Activated CD4-positive, alpha-beta T cell treated with anti-CD3 and anti-CD28 coated beads for 24 hours (primary cell): ENCODE data around the gene FLACC1.
"Not testable (repeated sequence)": the region's sequence is repeated elsewhere in the genome, so short reads cannot be mapped to it uniquely, and the experiment has no call there.

Experiments
- DNase-seq, 2 donors: peaks; one replicate each; pipeline ENCODE4 v3.0.0-alpha.2; 2020; ENCODE audit warnings: low read depth in 2 of 2

Gene FLACC1, protein sequence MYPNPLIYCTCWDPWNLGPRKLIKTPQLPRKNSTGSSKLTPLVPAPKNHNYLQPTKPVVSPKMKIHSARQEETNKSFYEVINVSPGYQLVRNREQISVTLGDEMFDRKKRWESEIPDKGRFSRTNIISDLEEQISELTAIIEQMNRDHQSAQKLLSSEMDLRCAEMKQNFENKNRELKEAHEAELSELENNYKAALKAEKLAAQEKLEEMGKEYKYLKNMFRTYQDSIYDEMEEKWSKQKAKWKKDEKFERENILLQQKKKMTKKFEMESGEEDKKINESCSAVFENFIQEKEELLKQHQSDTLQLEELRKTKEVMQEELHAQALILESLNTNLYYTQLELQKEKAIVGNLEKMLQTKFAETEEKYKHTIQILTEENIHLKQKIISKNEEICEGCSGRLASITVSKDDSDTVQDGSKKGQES

DNA sequence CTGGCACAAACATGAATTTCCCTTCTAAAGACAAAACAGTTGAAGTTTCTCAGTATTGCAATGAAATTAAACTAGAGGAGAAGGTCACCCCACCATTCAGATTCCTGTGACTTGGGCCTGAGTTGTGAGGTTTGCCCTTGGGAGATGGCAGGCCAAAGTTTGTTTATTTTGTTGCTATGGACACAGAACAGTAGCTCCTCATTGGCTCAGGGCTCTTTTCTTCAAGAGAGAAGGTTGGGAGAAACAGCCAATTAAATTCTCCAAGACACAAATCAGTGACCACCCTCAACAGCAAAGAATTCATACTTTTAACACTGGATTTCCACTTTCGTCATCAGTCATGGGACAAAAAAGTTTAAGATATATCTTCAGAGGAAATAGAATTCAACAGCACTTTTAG lies at the start of gene FLACC1:
Gene FLACC1, minus strand, starts transcription at position 125 of the 400 bp plus-strand sequence. CDS start 5,941 bp downstream, outside the sequence.
- DNase-seq: no peak

DNA sequence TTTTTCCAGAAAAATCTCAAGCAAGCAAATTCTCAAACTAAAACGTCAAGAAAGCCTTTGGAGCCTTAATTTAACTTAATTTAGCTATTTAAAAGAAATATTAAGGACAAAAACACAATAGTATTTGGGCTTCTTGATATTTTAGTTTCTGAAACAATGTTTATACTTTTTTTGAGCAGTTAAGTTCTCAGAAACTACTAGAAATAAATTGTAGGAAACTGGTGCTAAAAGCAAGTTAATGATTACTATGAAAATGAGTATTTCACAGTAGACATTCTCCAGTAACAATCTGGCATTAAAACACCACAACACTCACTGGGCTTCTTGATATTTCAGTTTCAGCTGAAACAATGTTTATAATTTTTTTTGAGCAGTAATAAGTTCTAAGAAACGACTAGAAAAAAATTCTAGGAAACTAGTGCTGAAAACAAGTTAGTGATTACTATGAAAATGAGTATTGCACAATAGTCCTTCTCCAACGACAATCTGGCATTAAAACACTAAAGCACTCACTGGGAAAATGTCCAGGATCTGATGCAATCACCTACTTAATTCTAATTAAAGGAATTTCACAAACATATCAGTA lies 49.0 kb upstream of the FLACC1 start:
- DNase-seq: no peak

DNA sequence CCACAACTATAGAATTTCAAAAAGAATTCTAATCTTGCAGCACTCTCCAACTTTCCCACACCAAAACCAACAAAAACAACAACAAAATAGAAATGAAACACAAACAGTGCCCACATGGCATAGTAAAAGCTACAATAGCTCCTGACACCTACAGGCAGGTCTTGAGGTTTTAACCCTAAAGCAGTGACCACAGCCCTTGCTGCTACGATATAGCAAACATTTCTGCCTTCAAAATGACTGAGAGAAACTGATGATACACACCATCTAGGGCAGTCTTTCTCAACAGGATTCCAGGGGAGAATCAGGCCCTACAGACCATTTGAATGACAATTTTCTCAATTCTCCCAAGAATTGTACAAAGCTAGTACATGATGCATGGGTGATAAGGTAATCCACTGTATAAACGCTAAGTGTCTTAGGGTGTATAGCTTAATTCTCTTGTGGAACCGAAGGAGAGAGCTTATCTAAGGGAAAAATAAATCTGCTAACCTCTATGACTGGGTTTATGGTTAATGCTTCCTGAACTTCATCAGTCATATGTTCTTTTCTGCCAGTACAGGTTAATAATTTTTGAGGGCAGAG lies 47.6 kb upstream of the FLACC1 start:
- no peak for DNase-seq

DNA sequence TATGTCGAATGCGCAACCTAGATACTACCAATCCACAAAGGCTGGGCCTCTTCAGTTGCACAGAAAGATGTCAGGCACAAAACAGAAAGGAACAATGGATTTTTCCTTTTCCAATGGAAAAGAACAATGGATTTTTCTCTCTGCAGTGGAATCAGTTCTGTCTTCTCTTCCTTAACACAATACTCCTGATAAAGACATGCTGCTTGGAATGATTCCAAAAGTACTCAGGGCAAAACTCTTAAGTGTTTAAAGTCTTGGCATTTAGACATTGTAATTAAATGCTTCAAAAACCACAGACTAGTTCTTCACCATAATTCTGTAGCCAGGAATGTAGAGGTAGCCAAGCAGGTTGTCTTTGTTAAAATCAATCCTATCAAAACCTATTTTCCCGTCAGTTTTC lies 46.7 kb upstream of the FLACC1 start:
- DNase-seq: no peak

DNA sequence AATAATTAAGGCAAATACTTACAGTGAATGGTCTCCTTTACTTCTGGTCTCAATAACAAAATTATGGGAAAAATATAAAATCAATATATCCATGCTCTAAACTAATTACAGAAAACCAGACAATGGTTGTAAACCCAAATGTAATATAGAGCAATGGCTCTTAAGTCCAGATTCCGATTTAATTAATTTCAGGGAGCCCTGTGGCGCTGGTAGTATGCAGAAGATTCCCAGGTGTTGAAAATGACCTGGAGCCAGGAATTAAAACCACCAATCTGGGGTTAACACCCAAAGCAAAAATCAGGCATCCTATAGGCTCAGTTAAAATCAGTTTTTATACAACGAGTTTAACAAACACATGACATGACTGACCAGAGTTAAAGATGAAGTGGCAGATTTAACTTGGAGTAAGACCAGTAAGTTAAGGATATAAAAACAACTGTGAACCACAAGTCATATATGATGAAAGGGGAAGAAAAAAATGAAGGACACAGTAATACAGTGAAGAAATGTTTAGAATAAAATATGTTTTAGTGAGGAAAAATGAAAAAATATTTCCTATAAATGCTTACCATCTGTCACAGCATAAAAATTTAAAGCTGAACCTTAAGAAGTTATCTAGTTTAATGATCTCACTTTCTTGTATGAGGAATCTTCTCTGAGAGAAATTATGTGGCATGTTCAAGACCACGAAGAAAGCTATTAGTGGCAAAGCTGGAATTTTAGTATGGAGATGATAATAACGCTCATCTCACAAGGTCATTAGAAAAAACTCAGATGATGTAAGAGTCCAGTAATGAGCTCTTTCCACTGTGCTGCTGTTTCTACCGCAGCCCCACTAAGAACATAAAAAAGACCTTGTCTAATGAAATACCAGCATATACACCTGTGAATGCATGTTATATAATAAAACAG lies 45.8 kb upstream of the FLACC1 start:
- DNase-seq: no peak

DNA sequence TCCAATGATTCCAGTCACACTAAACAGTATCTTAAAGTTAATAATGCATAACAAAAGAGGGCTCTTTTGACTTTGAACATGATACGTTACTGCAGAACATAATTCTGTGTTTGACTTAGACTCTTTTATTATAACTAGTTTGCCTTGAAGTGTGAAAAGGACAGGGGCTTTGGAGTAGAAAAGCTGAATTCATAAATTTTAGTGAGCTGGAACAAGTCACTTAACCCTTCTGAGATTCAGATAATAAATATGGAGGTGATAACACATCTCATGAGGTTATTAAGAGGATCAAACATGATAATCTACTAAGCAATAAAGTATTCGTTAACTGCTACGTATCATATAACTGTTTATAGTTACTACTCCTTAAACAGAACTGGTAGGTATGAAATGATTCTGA lies 44.7 kb upstream of the FLACC1 start:
- no peak for DNase-seq

DNA sequence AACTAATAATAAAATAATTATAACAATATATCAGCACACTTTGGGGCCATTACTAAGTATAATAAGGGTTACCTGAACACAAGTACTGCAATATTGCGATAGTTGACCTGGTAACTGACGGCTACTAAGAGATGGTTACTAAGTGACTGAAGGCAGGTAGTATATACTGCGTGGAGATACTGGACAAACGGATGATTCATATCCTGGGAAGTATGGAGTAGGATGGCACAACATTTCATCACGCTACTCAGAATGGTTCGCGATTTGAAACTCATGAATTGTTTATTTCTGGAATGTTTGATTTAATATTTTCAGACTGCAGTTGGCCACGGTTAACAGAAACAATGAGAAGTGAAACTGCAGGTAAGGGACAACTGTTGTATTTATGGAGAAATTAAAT lies 39.5 kb upstream of the FLACC1 start:
- DNase-seq: no peak

DNA sequence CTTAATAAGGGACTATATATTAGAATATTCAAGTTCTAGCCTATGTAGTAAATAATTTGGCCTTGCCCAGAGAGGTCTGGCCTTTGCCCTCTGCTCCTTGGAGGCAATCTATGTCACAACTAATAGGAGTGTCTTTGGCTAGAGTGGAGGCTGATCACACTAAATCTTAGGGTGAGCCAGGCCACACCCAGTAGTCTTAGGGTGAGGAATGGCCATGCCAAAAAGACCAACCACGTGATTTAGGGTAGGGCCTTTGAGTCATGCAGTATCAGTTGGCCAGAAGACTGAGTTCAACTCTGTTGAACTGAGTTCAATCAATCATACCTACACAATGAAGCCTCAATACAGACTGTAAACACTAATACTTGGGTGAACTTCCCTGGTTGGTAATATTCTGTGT lies 26.0 kb upstream of the FLACC1 start:
- no peak for DNase-seq

DNA sequence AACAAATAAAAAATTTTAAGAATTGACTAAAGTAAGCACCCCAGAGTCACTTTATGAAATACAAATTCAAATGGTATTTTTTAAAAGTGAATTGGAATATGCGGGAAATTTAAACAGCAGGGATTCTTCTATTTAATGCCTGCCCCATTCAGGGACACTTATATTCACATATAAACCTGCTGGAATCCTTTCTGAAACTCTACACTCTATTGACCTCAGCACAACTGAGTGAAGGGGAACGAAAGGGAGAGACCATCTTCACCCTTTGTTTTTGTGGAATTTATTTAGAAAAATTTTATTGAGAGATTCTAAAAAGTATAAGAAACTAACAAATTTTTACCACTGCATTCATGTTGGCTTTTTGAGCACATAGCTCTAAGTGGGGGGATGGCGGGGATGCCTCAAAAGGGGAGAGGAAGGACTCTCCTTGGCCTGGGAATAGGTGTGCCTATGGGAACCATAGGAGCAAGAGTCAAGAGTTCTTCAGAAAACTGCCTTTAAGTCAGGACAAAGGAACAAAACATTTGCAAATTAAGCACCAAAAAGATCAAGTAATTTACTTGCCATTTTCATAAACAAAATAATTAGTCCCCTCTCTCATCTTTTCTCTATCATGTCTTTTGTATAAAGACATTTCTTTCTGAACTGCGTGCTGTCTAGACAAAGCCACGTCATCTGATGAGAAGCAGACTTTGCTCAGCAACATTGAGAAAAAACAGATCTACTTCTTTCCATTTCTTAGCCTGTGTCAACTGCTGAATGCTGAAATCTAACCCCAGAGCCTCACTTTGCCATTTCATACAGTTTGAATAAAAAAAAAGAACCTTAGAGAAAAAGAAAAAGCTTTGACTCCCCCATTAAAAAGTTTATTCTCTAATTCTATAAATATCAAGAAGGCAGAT lies 21.6 kb upstream of the FLACC1 start:
- DNase-seq: no peak

DNA sequence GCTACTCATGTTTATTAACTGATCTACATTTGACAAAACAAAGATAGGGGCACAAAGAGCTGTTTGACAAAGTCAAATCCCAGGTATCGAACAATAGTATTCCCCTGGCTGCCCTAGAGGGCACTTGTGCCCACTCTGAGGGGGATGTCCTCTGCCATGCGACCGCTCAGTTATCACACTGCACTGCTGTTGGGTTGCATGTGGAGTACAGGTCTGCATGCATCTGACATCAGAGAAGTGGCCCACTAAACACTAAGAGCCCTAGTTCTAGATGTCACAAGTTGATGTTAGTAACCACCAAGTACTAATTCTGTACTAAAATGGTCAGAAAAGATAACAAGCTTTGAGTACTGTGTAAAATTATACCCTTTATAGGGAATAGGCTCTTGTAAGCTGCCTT lies 20.1 kb upstream of the FLACC1 start:
- DNase-seq: no peak

DNA sequence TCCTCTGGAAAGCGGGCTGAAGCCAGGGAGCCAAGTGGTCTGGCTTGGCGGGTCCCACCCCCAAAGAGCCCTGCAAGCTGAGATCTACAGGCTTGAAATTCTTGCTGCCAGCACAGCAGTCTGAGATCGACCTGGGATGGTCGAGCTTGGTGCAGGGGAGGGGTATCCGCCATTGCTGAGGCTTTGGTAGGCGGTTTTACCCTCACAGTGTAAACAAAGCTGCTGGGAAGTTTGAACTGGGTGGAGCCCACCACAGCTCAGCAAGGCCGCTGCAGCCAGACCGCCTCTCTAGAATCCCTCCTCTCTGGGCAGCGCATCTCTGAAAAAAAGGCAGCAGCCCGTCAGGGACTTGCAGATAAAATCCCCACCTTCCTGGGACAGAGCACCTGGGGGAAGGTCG lies 12.6 kb upstream of the FLACC1 start:
- DNase-seq: no peak

DNA sequence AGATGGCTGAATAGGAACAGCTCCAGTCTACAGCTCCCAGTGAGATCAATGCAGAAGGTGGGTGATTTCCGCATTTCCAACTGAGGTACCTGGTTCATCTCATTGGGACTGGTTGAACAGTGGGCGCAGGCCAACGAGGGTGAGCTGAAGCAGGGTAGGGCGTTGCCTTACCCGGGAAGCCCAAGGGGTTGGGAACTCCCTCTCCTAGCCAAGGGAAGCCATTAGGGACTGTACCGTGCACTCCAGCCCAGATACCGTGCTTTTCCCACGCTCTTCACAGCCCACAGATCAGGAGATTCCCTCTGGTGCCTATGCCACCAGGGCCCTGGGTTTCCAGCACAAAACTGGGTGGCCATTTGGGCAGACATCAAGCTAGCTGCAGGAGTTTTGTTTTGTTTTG lies 12.2 kb upstream of the FLACC1 start:
- not testable (repeated sequence) for DNase-seq

DNA sequence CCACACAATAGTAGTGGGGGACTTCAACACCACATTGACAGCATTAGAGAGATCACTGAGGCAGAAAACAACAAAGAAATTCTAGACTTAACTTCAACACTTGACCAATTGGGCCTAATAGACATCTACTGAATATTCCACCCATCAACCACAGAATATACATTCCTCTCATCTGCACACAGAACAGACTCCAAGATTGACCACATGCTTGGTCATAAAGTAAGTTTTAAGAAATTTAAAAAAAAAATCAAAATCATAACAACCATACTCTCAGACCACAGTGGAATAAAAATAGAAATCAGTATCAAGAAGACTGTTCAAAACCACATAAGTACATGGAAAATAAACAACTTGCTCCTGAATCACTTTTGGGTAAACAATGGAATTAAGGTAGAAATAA lies 9.0 kb upstream of the FLACC1 start:
- no peak for DNase-seq

DNA sequence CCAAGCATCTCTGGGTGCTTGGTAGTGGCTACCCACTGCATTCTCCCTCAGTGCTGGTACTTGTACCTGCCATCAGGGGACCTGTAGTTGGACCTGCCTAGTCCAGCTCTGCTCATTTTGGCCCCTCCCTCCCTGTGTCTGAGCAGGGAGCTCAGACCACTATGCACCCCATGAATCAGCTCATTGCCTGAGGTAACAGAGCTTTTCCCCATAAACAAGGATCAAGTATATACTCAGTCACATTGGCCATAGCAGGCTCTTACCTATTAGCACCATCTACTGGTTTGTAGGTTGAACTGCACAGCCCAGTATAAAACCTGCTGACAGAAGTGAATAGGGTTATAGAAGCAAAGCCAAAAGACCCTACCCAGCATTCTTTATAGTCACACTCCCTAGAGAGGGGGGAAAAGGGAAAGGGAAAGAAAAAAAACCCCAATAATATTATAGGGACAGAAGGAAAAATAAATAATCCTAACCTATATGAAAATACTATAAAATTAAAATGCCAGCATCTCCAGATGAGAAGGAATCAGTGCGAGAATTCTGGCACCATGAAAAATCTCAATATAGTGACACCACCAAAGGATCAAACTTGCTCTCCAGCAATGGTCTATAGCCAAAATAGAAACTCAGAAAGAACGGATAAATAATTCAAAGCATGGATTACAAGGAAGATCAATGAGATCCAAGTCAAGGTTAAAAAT lies 6.9 kb upstream of the FLACC1 start:
- peak in 1 of 2 donors; percentile 5 for DNase-seq

DNA sequence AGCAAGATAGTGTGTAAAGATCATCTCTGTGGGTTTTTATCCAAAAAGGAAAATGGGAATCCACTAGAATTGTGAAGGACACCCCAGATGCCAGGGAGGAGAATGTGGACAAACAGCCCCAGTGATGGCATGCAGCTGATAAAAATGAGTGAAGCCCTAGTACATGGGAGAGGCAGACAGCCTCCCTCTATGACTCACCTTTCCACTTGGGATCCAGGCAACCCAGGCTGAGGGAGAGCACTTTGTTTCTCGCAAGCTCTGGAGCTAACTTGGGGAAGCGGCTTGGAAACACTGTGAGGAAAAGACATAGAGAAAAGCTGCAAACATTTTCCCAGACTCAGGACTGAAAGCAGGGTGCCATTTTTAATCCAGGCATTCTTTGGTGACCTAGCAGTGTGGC lies 5.3 kb upstream of the FLACC1 start:
- no peak for DNase-seq

DNA sequence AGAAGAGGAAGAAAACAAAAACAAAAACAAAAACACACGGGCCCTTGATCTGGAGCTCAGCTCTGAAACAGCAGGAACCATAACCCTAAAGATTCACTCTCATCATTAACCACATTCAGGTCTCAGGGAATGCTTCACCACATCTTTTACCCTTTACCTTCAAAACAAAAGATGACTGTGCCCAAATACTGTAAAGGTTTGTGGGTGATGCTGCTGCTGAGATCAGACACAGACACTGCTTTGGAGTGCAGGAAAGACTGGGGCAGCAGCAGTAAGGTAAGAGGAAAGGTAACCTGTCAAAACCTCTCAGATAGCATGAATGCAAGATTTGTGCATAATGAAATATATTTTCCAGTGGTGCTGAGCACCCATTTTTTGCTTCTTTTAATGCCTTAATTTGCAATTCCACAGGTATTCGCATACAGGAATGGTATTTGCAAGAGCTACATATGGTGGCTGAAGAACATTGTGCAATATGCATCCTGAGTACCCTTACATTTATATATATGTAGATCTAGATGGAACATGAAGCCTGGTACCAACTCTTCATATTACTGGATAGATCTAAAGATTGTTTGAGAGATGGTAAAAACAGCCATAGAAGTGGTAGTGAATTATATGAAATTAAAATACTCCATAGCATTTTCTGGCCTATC lies 4.1 kb upstream of the FLACC1 start:
- DNase-seq: no peak

DNA sequence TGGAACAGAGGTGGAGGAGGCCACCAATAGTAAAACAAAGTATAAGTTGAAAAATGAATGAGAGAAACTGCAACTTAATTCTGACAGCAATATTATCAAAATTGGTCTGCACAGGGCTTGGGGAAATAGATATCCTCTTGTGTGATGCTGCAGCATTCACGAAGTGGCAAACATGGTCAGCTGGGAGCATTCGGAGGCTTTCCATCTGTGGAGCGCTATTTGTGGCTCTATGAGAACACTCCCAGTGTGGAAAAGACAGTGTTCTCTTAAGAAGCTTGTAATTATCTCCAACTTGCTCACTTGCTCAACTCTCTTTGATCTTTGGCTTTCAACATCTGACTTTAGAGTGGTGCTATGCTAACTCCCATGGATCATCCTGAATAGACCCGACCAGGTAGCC lies 3.1 kb upstream of the FLACC1 start:
- DNase-seq: no peak

DNA sequence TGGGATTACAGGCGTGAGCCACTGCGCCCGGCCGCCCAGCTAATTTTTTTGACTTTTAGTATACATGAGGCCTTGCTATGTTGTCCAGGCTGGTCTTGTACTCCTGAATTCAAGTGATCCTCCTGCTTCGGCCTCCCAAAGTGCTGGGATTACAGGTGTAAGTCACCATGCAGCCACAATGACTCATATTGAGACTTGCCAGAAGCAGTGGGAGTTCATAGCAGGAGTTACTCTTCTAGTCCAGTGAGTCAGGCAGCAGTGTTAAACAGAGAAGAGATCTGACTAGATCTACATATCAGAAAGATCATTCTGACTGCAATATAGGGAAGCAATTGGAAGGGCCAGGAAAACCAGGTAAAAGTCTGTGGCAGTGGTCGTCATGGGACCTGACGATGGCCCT lies 1.5 kb upstream of the FLACC1 start:
- peak in 1 of 2 donors; percentile 13 for DNase-seq

DNA sequence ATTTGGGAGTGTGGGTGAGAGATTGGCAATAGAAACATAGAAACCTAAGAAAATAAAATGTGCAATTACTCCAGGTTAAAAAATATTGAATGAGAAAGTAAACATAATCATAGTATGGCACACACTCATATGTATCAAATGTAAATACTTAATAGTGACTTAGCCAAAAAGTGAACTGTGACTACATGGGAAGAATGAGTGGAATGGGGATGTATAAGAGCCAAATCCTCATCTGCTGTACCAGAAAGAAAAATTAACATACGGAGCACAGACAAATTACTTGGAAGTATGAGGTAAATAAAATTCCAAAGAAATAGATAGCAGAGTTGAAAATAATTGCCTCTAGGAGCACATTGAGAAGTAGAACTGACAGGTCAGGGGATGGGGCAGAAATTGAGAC lies 4.0 kb downstream of the FLACC1 start:
- DNase-seq: no peak

DNA sequence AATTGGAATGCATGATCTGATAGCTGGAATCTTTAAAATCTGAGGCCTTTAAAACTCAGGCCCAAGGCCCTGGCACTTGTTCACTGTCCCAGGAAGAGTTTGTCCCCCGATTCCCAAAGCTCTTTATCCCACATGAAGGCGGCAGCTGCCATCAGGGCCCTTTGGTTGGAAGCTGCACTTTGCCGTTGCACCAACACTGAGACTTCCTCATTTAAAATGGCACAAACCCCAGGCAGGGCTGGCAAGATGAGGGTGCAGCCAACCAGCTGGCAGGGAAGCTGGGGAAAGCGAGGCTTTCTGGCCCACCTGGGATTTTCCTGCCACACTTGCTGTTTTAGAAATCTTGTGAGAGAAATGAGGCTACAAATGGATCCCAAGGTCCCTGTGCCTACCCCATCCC lies 6.3 kb downstream of the FLACC1 start:
- no peak for DNase-seq
